ENCODE measurements around the gene TRABD2B. TPM values are rescaled to one million over a fixed set of nuclear protein-coding genes. Genes with fewer than 3 reads are reported as not detected.

Gene TRABD2B
- total RNA-seq, 1 experiment from 2014 or later = not detected

- DNase-seq (ENCODE audit: low read depth) = no peak
These were observed 270.0 kb downstream of the TRABD2B start for GRCh38 chr1:47727051-47727696.

- DNase-seq (ENCODE audit: low read depth) = peak; percentile 88
These were observed 271.0 kb downstream of the TRABD2B start for GRCh38 chr1:47725992-47726855.

- DNase-seq (ENCODE audit: low read depth) = no peak
These were observed 271.6 kb downstream of the TRABD2B start for GRCh38 chr1:47725511-47725991.

- no peak for DNase-seq (ENCODE audit: low read depth)
These were observed 272.1 kb downstream of the TRABD2B start for GRCh38 chr1:47725000-47725473.

GRCh38 chr1:47724432-47724999, 272.7 kb downstream of the TRABD2B start:
- no peak for DNase-seq (ENCODE audit: low read depth)

GRCh38 chr1:47722909-47723580, 274.1 kb downstream of the TRABD2B start:
- DNase-seq (ENCODE audit: low read depth) = no peak

- no peak for DNase-seq (ENCODE audit: low read depth)
These were observed 275.1 kb downstream of the TRABD2B start for GRCh38 chr1:47722101-47722500.

- DNase-seq (ENCODE audit: low read depth) = no peak
These were observed 277.1 kb downstream of the TRABD2B start for GRCh38 chr1:47720111-47720510.

- DNase-seq (ENCODE audit: low read depth) = no peak
These were observed 279.8 kb downstream of the TRABD2B start for GRCh38 chr1:47717341-47717740.

- no peak for DNase-seq (ENCODE audit: low read depth)
These were observed 283.0 kb downstream of the TRABD2B start for GRCh38 chr1:47713975-47714767.

GRCh38 chr1:47713333-47713953, 283.7 kb downstream of the TRABD2B start:
- DNase-seq (ENCODE audit: low read depth) = no peak

GRCh38 chr1:47712596-47713299, 284.4 kb downstream of the TRABD2B start:
- no peak for DNase-seq (ENCODE audit: low read depth)

GRCh38 chr1:47711848-47712492, 285.2 kb downstream of the TRABD2B start:
- DNase-seq (ENCODE audit: low read depth) = no peak

GRCh38 chr1:47711184-47711847, 285.9 kb downstream of the TRABD2B start:
- DNase-seq (ENCODE audit: low read depth) = no peak

Other genes starting within 250 kb of the TRABD2B start
- not detected in 2 replicates for gene SLC5A9, start 225.3 kb upstream of the TRABD2B start, total RNA-seq (2014; rRNA removed; shearing (Covaris generic))